Upper lobe of right lung (tissue), 1 donor: ENCODE results near the gene TANGO2. TPM values are rescaled to one million over a fixed set of nuclear protein-coding genes. Genes with fewer than 3 reads are reported as not detected.

Experiments
- ATAC-seq: fragments of 200-7000 bp; cut with Tn5 transposase; one replicate; pipeline ENCODE4 v1.9.1; 2020; ENCODE audit warnings: mild to moderate bottlenecking, moderate library complexity
- DNase-seq: peaks from one replicate; pipeline ENCODE4 v3.0.0-alpha.2; 2020
- H3K27ac ChIP-seq: fragments of 200-600 bp; one replicate; pipeline ENCODE4 v1.8.0; 2022
- H3K27me3 ChIP-seq: fragments of 200-600 bp; one replicate; pipeline ENCODE4 v1.8.0; 2022; ENCODE audit warnings: mild to moderate bottlenecking
- H3K36me3 ChIP-seq: fragments of 200-600 bp; one replicate; pipeline ENCODE4 v1.8.0; 2022
- H3K4me1 ChIP-seq: fragments of 200-600 bp; one replicate; pipeline ENCODE4 v1.8.0; 2022
- H3K4me3 ChIP-seq: fragments of 200-600 bp; one replicate; pipeline ENCODE4 v1.8.0; 2022; ENCODE audit warnings: mild to moderate bottlenecking
- H3K9me3 ChIP-seq: fragments of 200-600 bp; one replicate; pipeline ENCODE4 v1.8.0; 2022
- CTCF ChIP-seq: fragments of 200-600 bp; IDR thresholded peaks from one replicate; pipeline ENCODE4 v1.8.0; 2022; ENCODE audit warnings: antibody characterized with exemption
- intact Hi-C: fragments of 100-400 bp; cut with DNase I; formaldehyde crosslinking; loops from one replicate; pipeline ENCODE4 v1.11.0; 2022
- total RNA-seq: library from RNA; stranded (reverse); fragmentation: NEBNext Ultra II Directional; extraction: Animal tissue kit (Norgen Biotek cat#: 25700); gene quantifications from one replicate; pipeline ENCODE4 v1.2.1, GENCODE V29; 2021
- donor health status: DM: no; HTN: yes; CAD: no; lungs with severe emphysema.

The TANGO2 gene
- total RNA-seq, 1 donor from 2014 or later, result 37.8 TPM

GRCh38 chr22:20107951-20108756, 87.2 kb downstream of the TANGO2 start:
- Histone ChIP-seq H3K9me3 (no peaks in the 10 kb centered on the region), H3K27ac (no peak overlapping the region), H3K27me3 (no peaks in the 10 kb centered on the region), H3K36me3 (peaks cover 81% of the 10 kb centered on the region), H3K4me3 (no peak overlapping the region), H3K4me1 (no peaks in the 10 kb centered on the region)
- DNase-seq, result no peak
- ATAC-seq, result no peak
- intact Hi-C loops, result no loop called here
- TF ChIP-seq CTCF, result no peak

GRCh38 chr22:20108757-20109230, 87.9 kb downstream of the TANGO2 start:
- DNase-seq (no peak), ATAC-seq (no peak)
- Histone ChIP-seq H3K27ac (no peak overlapping the region), H3K4me1 (no peaks in the 10 kb centered on the region), H3K27me3 (no peaks in the 10 kb centered on the region), H3K9me3 (no peaks in the 10 kb centered on the region), H3K36me3 (peaks cover 86% of the 10 kb centered on the region), H3K4me3 (no peak overlapping the region)
- intact Hi-C loops, result no loop called here
- no peak for TF ChIP-seq CTCF

DNA sequence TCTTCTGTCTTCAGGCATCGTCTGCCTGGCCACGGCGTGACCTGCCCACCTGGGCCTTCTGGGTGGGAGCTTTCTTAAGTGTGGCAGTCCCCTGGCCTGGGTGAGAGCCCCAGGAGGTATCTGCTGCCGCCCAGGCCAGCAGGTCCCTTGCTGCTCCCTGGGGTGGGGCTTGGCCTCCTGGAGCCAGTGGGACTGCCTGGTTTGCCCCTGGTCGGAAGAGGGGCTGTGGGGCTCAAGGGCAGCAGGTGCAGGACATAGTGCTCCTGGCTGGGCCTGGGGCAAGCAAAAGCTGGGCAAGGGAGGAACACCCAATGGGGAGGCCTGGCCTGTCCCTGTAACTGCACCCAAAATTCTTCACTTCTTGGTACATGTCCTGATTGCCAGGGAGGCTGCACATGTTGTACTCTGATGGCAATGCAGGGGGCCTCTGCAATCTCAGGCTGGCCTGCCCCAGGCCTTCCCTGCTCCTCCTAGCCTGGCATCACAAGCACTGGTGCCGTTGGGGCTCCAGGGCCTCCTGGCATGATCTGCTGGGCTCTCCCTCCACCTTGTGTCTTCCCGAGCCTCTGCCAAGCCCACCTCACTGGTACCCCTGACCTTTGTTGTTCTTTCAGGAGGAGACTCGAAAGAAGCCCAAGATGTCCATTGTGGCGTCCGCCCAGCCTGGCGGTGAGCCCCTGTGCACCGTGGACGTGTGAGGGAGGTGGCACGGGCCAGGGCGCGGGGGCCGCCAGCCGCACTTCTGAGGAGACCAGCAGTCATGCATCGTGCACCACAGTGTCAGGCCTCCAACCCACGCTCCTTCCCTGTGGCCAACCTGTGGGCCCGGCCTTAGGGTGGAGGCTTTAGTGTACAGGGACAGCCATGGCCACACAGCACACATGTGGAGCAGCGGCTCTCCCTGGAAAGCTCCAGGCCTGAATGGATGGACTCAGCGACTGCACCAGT, 88.8 kb downstream of the TANGO2 start:
- Histone ChIP-seq H3K27ac (no peak overlapping the region), H3K9me3 (no peaks in the 10 kb centered on the region), H3K4me1 (no peaks in the 10 kb centered on the region), H3K4me3 (no peak overlapping the region), H3K27me3 (no peaks in the 10 kb centered on the region), H3K36me3 (peaks cover 89% of the 10 kb centered on the region)
- ATAC-seq, result no peak
- peak; percentile 64 for DNase-seq
- intact Hi-C loops, result no loop called here
- TF ChIP-seq CTCF, result no peak

GRCh38 chr22:20110359-20110985, 89.6 kb downstream of the TANGO2 start:
- H3K9me3 ChIP-seq, result no peaks in the 10 kb centered on the region
- intact Hi-C loops, result no loop called here
- H3K27me3 ChIP-seq, result no peaks in the 10 kb centered on the region
- no peak for TF ChIP-seq CTCF
- peaks cover 89% of the 10 kb centered on the region for H3K36me3 ChIP-seq
- ATAC-seq (no peak), DNase-seq (no peak)
- no peak overlapping the region for H3K4me3 ChIP-seq
- H3K4me1 ChIP-seq, result no peaks in the 10 kb centered on the region
- no peak overlapping the region for H3K27ac ChIP-seq

- intact Hi-C loops, result no loop called here
- H3K27ac ChIP-seq, result no peak overlapping the region
- H3K27me3 ChIP-seq, result no peaks in the 10 kb centered on the region
- peaks cover 86% of the 10 kb centered on the region for H3K36me3 ChIP-seq
- no peak overlapping the region for H3K4me3 ChIP-seq
- ATAC-seq (no peak), DNase-seq (no peak)
- H3K9me3 ChIP-seq, result no peaks in the 10 kb centered on the region
- peaks cover 6% of the 10 kb centered on the region for H3K4me1 ChIP-seq
- peak; percentile 23 for TF ChIP-seq CTCF
Measured at GRCh38 chr22:20111045-20111688, 90.3 kb downstream of the TANGO2 start.
